ENCODE results near the gene MRPL36.

DNA sequence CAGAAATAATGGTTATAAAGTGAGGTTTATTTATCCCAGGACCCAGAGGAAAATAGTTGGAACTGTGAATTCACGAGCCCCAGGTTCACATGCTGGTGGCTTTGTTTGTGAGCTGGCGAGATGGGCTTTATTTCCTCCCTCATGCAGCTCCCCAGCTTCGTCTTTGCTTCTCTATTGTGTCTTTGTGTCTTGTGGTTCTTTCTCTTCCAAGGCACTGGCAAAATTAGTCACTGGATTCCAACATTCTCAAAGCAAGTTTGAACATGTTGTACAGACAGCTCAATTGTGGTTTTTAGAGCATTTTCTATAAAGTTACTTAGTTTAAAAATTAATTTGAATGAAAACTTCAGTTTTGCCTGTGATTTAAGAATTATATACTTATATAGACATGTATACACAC, 8.8 kb upstream of the MRPL36 start:
- TF ChIP-seq, protein P1, sequence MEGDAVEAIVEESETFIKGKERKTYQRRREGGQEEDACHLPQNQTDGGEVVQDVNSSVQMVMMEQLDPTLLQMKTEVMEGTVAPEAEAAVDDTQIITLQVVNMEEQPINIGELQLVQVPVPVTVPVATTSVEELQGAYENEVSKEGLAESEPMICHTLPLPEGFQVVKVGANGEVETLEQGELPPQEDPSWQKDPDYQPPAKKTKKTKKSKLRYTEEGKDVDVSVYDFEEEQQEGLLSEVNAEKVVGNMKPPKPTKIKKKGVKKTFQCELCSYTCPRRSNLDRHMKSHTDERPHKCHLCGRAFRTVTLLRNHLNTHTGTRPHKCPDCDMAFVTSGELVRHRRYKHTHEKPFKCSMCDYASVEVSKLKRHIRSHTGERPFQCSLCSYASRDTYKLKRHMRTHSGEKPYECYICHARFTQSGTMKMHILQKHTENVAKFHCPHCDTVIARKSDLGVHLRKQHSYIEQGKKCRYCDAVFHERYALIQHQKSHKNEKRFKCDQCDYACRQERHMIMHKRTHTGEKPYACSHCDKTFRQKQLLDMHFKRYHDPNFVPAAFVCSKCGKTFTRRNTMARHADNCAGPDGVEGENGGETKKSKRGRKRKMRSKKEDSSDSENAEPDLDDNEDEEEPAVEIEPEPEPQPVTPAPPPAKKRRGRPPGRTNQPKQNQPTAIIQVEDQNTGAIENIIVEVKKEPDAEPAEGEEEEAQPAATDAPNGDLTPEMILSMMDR (optimal IDR thresholded peaks at IDR 0.05 in 1 of 3, IDR thresholded peaks at IDR 0.05 in 1 of 3, conservative IDR thresholded peaks at IDR 0.05 in 1 of 3; ENCODE audit: extremely low read depth in 1 of 3, insufficient read depth in 2 of 3, low read length in 3 of 3), result no peak
- TF ChIP-seq EZH2 (IDR thresholded peaks at IDR 0.05; ENCODE audit: low read length), result no peak

Measured in keratinocyte (primary cell).